NCI-H748 treated with DMSO at 0.1 percent for 48 hours (cell line): ENCODE results near the gene PDE4B.

Source experiments
- DNase-seq: peaks from one replicate; lab custom pipeline; 2025; lab: John Stamatoyannopoulos, UW

The PDE4B gene

DNA sequence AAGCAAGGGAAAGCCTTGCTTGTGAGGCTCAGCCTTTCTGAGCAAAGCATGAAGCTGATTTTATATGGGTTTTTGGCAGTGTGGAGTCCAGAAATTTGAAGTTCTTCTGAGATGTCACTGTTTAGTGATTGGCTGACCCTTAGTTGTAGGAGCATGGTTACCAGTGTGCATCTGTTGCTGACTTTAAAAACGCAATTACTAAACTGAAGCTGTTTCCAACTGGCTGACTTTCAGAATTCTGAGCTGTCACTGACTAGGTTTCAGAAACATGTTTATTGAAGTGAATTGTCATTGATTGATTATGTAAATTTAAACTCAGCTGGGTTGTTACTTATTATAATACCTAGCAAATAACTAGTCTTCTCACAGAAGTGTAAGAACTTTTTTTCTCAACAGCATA, 89.4 kb downstream of the PDE4B start:
- no peak for DNase-seq

DNA sequence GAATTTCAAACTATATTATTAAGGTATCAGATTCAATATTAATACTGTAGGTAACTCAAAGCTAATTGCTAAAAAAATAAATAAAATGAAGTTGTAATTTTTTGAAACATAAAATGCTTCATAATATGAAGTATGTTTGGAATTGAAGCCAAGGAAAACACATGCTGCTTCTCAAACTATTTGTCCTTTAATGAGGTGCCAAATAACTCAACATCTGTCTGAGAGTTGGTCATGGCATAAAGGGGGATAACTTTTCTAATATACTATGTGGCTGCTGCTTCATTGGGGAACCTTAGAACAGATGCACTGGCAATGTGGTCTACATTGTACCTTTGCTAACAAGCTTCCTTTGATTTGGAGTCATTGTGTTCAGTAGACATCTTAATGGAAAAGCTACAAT, 96.7 kb downstream of the PDE4B start:
- DNase-seq, result no peak

- no peak for DNase-seq
Measured at GRCh38 chr1:65890201-65890843, 97.6 kb downstream of the PDE4B start.

GRCh38 chr1:65894738-65895605, 102.3 kb downstream of the PDE4B start:
- DNase-seq, result no peak

DNA sequence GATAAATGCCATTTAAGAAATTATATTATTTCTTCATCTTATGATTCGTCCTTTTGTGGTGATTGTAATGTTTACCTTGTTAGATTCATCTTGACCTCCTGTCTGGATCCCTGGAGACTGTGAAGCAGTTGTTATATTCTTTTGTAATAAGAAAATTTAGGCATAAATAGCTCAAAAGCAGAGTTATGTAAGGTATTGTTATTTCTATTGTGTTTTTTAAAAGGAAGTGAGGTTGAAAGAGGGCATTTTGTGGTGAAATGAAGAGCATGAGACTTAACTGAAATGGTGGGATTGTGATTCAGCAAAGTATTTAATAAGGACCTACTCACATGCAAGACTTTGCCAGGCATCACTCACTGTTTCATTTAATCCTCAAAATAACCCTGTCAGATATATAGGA, 104.0 kb downstream of the PDE4B start:
- DNase-seq, result no peak

GRCh38 chr1:65897485-65897884, 104.8 kb downstream of the PDE4B start:
- DNase-seq, result no peak

DNA sequence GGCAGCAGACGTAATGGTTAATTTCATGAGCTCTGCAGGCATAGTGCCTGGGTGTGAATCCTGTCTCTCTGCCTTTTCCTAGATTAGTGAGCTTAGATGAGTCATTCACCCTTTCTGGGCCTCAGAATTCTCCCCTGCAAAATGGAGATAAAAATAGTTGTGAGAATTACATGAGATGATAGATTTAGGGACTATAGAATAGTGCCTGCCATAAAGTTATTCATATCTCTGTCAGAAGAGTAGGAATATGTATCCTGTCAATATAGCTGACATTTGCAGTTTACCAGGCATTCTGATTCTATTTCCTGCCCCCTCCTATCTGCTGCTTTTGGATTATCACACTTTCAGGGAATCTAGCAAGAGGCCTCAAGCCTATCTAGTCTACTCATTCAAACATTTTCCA, 112.0 kb downstream of the PDE4B start:
- DNase-seq, result no peak

DNA sequence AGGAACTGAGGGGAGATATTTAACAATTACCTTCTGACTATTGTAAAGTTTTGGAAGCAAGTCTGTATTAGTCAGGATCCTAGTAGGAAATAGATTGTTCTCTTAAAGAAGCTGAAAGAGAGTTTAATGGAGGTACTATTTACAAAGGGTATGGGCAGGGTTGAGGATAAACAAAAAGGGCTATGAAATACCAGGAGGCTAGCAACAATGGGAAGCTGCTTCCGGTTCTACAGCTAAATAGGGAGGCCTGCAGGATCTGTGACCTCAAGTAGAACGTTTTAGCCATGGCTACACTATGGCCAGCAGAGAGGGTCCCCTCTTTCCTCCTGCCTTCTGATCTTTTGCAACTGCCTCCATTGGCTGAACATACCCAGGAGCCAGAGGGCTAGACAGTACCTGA, 117.7 kb downstream of the PDE4B start:
- no peak for DNase-seq

GRCh38 chr1:65911679-65912078, 119.0 kb downstream of the PDE4B start:
- no peak for DNase-seq

DNA sequence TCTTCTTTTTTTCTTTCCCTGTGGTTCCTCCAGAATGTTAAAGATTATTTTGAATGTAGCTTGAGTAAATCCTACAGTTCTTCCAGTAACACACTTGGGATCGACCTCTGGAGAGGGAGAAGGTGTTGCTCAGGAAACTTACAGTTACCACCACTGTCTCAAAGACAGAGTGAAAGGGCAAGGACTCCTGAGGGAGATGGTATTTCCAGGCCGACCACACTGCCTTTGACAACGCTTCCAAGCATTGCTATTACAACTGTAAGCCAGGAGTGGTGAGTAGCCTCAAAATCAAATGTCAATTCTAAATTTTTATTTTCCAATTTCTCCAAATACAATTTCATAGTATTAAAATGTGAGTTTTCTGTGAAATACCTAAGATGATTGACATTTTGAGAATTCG, 125.9 kb downstream of the PDE4B start:
- no peak for DNase-seq

GRCh38 chr1:65921446-65921845, 128.8 kb downstream of the PDE4B start:
- DNase-seq, result no peak

DNA sequence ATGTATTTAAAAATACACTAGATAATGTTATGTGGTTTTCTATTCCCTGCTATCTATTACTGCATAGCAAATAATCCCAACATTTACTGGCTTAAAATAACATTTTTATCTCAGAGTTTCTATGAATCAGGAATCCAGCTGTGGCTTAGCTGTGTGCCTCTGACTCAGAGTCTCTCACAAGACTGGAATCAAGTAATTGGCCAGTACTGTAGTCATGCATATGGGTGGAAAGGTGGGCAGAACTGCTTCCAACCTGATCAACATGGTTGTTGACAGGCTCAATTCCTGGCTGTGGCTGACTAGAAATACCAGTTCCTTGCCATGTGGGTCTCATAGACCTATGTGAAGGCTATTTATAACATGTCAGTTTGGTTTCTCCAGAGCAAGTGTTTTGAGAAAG, 131.8 kb downstream of the PDE4B start:
- DNase-seq, result no peak

GRCh38 chr1:65938506-65938905, 145.8 kb downstream of the PDE4B start:
- DNase-seq, result no peak

- DNase-seq, result no peak
Measured at GRCh38 chr1:65939191-65939590, 146.5 kb downstream of the PDE4B start.

DNA sequence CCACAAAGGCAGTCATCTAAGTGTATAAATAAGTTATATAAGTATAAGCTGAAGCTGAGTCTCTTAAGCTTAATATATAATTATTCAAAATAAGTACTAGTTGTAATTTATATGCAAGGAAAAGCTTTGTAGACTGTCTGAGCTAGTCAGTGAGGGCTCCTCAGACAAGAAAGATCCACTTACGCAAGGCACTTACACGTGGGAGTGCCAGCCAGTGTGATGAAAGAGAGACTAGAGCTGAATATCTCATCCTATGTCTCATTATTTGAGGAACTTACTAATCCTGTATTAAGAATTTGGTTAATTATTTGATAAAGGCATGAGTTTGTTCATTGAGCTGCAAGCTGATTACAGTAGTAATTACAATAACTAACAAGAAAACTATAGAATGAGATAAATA, 146.9 kb downstream of the PDE4B start:
- DNase-seq, result no peak

GRCh38 chr1:65940126-65940525, 147.4 kb downstream of the PDE4B start:
- no peak for DNase-seq

DNA sequence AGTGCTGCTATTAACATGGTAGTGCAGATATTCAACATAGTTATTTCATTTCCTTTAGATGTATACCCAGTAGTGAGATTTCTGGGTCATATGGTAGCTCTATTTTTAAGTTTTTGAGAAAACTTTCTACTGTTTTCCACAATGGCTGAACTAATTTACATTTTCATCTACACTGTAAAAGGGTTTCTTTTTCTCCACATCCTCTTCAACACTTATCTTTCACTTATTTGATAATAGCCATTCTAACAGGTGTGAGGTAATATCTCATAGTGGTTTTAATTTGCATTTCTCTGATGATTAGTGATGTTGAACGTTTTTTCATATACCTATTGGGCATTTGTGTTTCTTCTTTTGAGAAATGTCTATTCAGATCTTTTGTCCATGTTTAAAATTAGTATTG, 149.8 kb downstream of the PDE4B start:
- DNase-seq, result no peak

- no peak for DNase-seq
Measured at GRCh38 chr1:65946376-65946775, 153.7 kb downstream of the PDE4B start.

GRCh38 chr1:65946960-65947359, 154.3 kb downstream of the PDE4B start:
- no peak for DNase-seq

DNA sequence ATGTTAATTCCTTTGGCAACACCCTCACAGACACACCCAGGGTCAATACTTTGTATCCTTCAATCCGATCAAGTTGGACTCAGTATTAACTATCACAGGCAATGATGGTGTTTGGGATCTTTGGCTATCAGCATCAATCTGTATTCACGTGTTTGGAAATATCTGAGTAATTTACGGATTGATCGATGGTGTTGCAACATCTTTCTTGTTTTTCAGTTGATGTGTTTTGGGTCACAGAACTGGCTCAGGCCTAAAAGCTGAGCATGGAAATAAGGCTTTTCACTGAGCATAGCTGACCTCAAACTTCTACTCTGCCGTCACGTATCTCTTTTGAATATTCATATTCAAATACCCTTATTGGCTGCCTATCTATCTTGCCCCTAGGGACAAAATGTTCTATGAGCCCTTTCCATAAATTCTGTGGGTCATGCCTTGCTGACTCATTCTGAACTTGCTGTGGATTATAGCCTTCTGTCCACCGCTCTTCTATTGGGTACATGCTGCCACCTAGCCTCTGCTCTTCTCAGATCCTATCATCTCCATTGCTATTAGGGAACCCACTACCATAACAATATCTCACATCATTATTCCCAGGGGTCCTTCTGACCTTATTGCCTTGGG, 156.0 kb downstream of the PDE4B start:
- DNase-seq, result no peak

DNA sequence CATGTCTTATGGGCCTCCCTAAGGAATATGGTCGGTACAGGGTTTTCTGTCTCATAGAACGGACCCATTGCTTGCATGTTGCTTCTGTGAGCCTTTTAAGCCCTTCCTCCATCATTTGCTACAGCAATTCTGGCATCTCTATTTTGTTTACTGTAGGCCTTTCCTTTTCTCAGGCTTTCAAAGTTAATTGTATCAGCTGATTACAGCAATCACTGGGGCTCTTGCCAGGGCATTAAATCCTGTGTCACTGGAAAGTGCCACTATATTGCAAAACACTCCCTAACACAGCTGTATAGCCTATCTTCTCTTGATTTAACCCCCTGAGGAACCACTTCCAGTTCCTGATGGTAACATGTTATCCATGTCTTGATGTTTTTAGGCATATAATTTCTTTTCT, 156.5 kb downstream of the PDE4B start:
- no peak for DNase-seq

DNA sequence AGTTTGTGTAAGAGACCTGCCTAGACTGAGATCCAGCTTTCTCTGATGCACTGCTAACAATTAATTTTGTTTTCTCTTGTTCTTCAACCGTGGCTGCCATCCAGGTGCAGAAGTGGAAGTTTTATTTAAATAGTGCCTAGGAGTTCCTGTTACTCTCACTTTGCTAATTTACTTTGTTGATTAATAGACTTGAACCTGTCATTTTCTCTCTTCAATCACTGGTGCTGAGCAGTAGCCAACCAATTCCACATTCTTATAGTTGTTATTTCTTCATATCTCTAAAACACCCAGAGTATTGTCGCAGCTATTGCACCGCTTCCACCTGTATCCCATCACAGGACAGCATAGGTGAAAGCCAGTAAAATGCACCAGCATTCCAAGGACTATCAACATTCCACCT, 157.2 kb downstream of the PDE4B start:
- no peak for DNase-seq

GRCh38 chr1:65952696-65953095, 160.0 kb downstream of the PDE4B start:
- no peak for DNase-seq
